Erythroblast (primary cell): ENCODE measurements around the gene ARHGAP4.

ENCODE experiments used
- GATA1 ChIP-seq: IDR thresholded peaks from 2 replicates; pipeline ENCODE4 v1.6.1; 2011; ENCODE audit warnings: low read depth, mild to moderate bottlenecking, control low read depth, low read length, moderate library complexity
- POLR2A ChIP-seq: IDR thresholded peaks from 2 replicates; pipeline ENCODE4 v1.6.1; 2011; ENCODE audit warnings: mild to moderate bottlenecking, low read length

DNA sequence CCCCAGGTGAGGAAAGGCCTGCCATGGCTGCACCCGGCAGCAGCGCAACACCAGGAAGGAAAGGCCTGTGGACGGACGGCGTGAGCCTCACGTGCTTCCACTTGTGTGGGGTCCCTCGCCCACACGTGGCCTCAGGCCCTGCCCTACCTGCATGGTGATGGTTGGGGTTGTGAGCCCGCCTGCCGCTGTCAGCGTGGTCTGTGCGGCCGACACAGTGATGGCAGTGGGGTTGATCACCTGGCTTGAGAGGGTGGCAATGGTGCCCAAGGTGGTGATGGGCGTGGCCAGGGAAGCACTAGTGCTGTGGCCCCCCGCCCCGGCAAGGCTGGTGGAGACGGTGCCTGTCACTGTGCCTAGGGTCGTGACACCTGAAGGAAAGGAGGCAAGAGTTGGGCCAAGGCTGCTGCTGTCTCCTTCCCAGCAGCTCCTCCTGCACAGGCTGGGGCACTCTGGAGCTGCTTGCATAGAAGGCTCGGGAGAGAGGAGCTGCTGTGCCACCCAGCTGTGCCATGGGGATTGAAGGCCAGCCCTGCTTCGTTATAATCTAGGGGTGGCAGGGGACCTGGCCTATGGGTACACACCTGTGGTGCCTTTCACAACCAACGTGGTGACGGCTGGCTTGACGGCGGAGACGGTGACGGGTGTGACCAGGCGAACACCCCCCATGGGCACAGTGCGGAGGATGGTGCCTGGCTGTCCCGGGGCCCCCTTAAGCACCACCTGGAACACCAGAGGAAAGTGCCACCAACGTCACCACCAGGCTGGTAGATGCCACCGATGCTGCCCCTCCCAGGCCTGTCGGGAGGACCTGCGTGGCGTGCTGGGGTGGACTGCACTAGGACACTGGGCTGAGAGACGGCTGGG lies 30.2 kb upstream of the ARHGAP4 start:
- no peak for TF ChIP-seq POLR2A
- TF ChIP-seq GATA1: no peak
